ENCODE measurements around the gene MAZ. TPM values are rescaled to one million over a fixed set of nuclear protein-coding genes. Genes with fewer than 3 reads are reported as not detected.

MAZ gene
- total and polyA plus RNA-seq, 2 of the 8 experiments (the other 6 are each of a cell fraction or from before 2014, with no cell fraction given) = 219 to 380 TPM

DNA sequence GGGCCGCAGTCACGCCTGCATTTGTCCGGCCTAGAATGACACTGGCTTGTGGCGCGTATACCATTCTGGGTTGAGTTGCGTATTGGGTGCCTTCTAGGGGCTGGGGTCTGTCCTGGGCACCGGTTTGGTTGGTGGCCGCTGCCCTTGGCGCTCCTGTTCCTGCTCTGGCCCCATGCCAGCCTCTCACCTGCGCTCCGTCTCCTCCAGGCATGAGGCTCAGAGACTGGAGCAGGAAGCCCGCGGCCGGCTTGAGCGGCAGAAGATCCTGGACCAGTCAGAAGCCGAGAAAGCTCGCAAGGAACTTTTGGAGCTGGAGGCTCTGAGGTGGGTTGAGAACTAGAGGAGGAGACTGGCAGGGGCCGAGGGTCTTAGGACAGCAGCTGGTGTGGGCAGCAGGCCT is 39.3 kb downstream of the MAZ start:
- FAIRE-seq = no peak
- POLR2A ChIA-PET (ENCODE audit: partially characterized antibody) = interaction anchor here (0.9 to 12.7 kb wide), 6 partner anchors 9 to 77 kb away, joined by 3 to 167 read pairs (median 4); partner anchors contain the start of genes MVP and PAGR1
- H3K14ac ChIP-seq (ENCODE audit: insufficient read length) = no peak overlapping the region

More for the DNA sequence above, 39.3 kb downstream of the MAZ start:
- no peak overlapping the region for H3K18ac ChIP-seq (ENCODE audit: extremely low read depth, low read length)
- CTCF ChIA-PET (ENCODE audit: partially characterized antibody) = interaction anchor here (1.0 to 15.0 kb wide), 3 partner anchors 11 to 46 kb away, joined by 3 to 212 read pairs (median 4); partner anchors contain the start of genes MVP and PAGR1
- H3K79me1 ChIP-seq (ENCODE audit: low read depth, low read length) = no peaks in the 10 kb centered on the region
- no peaks in the 10 kb centered on the region for H4K20me1 ChIP-seq (replicated peaks in 1 of 2; ENCODE audit: control insufficient read depth in 1 of 2, insufficient read depth in 2 of 2, low read length in 2 of 2)
- H2BK15ac ChIP-seq (ENCODE audit: low read length) = no peak overlapping the region
- no peak overlapping the region for H3K9ac ChIP-seq (replicated peaks in 1 of 4; ENCODE audit: extremely low read depth in 1 of 4, low read depth in 3 of 4, low read length in 3 of 4)
- no peak overlapping the region for H2BK20ac ChIP-seq (ENCODE audit: low read length)
- no peak overlapping the region for H2BK120ac ChIP-seq (replicated peaks; ENCODE audit: low read depth, low read length)
- no peak overlapping the region for H4K5ac ChIP-seq (ENCODE audit: insufficient read length, low read depth, low read length)
- no peak overlapping the region for H2BK12ac ChIP-seq (ENCODE audit: low read depth, low read length)
- no peak overlapping the region for H2AFZ ChIP-seq (ENCODE audit: low read length)
- H3K56ac ChIP-seq (replicated peaks; ENCODE audit: insufficient read length, low read depth, low read length) = no peak overlapping the region
- H3K9me3 ChIP-seq (ENCODE audit: insufficient read depth in 2 of 2, low read depth in 1 of 2, low read length in 1 of 2) = no peaks in the 10 kb centered on the region
- H3K4me3 ChIP-seq (ENCODE audit: extremely low read depth in 1 of 4, insufficient read depth in 2 of 4, low read depth in 3 of 4, low read length in 4 of 4) = no peak overlapping the region
- H3K4ac ChIP-seq (replicated peaks; ENCODE audit: insufficient read length, low read depth, low read length) = no peak overlapping the region
- no peaks in the 10 kb centered on the region for H3K27me3 ChIP-seq (replicated peaks in 1 of 4; ENCODE audit: control insufficient read depth in 3 of 4, extremely low read depth in 1 of 4, insufficient read depth in 3 of 4, low read length in 3 of 4)
- no peak overlapping the region for H4K91ac ChIP-seq (replicated peaks; ENCODE audit: insufficient read length, low read length)
- no peak overlapping the region for H3K23ac ChIP-seq (ENCODE audit: insufficient read length)
- no peaks in the 10 kb centered on the region; a peak in 1 of 7 replicates for H3K4me1 ChIP-seq (replicated peaks in 1 of 4; ENCODE audit: control insufficient read depth in 3 of 4, insufficient read depth in 4 of 4, low read length in 3 of 4)
- 94% methylated on average over 18 of the region's 18 CpGs; no CpG with 5 or more reads in 1 of the 2 experiments for WGBS, 2 experiments (ENCODE audit: extremely low coverage in 1 of 2, insufficient coverage in 1 of 2, insufficient read length in 1 of 2, insufficient replicate concordance in 2 of 2, low coverage in 1 of 2, low lambda C conversion rate in 2 of 2, missing lambda C conversion rate in 1 of 2)
- H2AK5ac ChIP-seq (ENCODE audit: low read depth, low read length) = no peak overlapping the region
- no peak for DNase-seq (ENCODE audit: low read depth in 1 of 2, low spot score in 2 of 2)
- H3K4me2 ChIP-seq (ENCODE audit: insufficient read depth in 1 of 2, low read depth in 2 of 2, low read length in 2 of 2) = no peak overlapping the region
- H3K36me3 ChIP-seq (ENCODE audit: control insufficient read depth in 2 of 4, insufficient read depth in 4 of 4, low read length in 3 of 4) = no peaks in the 10 kb centered on the region
- H4K8ac ChIP-seq (ENCODE audit: extremely low read depth, insufficient read depth, low read length) = no peak overlapping the region; the same call in 1 of the 2 replicates
- no peak overlapping the region for H3K27ac ChIP-seq (ENCODE audit: low read depth, low read length)
- H3K23me2 ChIP-seq (ENCODE audit: low read depth, low read length) = no peaks in the 10 kb centered on the region
- TF ChIP-seq BCL11A (IDR thresholded peaks at IDR 0.05; ENCODE audit: low read depth in 2 of 2, low read length in 2 of 2) = no peak
- no peak for TF ChIP-seq E2F6 (IDR thresholded peaks at IDR 0.05)
- no peak for TF ChIP-seq BRCA1 (IDR thresholded peaks at IDR 0.05; ENCODE audit: low read depth, low read length)
- TF ChIP-seq, protein P1, sequence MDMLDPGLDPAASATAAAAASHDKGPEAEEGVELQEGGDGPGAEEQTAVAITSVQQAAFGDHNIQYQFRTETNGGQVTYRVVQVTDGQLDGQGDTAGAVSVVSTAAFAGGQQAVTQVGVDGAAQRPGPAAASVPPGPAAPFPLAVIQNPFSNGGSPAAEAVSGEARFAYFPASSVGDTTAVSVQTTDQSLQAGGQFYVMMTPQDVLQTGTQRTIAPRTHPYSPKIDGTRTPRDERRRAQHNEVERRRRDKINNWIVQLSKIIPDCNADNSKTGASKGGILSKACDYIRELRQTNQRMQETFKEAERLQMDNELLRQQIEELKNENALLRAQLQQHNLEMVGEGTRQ (IDR thresholded peaks at IDR 0.05; ENCODE audit: low read length) = no peak
- TF ChIP-seq RNF2 (IDR thresholded peaks at IDR 0.05; ENCODE audit: borderline replicate concordance, low read depth, low read length, missing control alignments, poor library complexity, severe bottlenecking) = no peak
- TF ChIP-seq YY1 (IDR thresholded peaks at IDR 0.05; ENCODE audit: low read depth, low read length) = no peak
- TF ChIP-seq EGR1 (IDR thresholded peaks at IDR 0.05; ENCODE audit: borderline replicate concordance, low read depth, low read length) = no peak
- TF ChIP-seq KDM5A (IDR thresholded peaks at IDR 0.05; ENCODE audit: low read length) = no peak
- TF ChIP-seq SP2 (IDR thresholded peaks at IDR 0.05; ENCODE audit: low read length) = no peak
- no peak for TF ChIP-seq SP1 (IDR thresholded peaks at IDR 0.05; ENCODE audit: low read depth, low read length)
- TF ChIP-seq NANOG (IDR thresholded peaks at IDR 0.05; ENCODE audit: insufficient read depth, low read depth, low read length, poor library complexity, severe bottlenecking) = no peak
- TF ChIP-seq, protein P2, sequence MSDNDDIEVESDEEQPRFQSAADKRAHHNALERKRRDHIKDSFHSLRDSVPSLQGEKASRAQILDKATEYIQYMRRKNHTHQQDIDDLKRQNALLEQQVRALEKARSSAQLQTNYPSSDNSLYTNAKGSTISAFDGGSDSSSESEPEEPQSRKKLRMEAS (IDR thresholded peaks at IDR 0.05) = no peak
- 0 out of 2 replicates have a peak overlapping the region, but pooled peaks have one; percentile 16 for H2BK5ac ChIP-seq (ENCODE audit: low read depth, low read length)
- H3K79me2 ChIP-seq (ENCODE audit: control insufficient read depth in 1 of 2, insufficient read depth in 2 of 2, low read length in 2 of 2) = no peaks in the 10 kb centered on the region

Measured in H1 (cell line).